ENCODE measurements around the gene EIF2B1.

EIF2B1 gene

GRCh38 chr12:123621619-123622530 is 11.6 kb downstream of the EIF2B1 start:
- DNase-seq (ENCODE audit: low spot score) (no peak), ATAC-seq (ENCODE audit: low read depth) (peak; percentile 61)
- Histone ChIP-seq H3K4me1 (ENCODE audit: insufficient read depth, poor library complexity, severe bottlenecking) (no peaks in the 10 kb centered on the region), H3K4me3 (ENCODE audit: severe bottlenecking) (no peak overlapping the region), H3K9me3 (ENCODE audit: severe bottlenecking) (no peaks in the 10 kb centered on the region), H3K27me3 (ENCODE audit: insufficient read depth, poor library complexity, severe bottlenecking) (no peaks in the 10 kb centered on the region), H3K27ac (ENCODE audit: poor library complexity, severe bottlenecking) (peak overlapping the region; percentile 6), H3K36me3 (ENCODE audit: low read depth) (peaks cover 94% of the 10 kb centered on the region)
- TF ChIP-seq CTCF (IDR thresholded peaks at IDR 0.05; ENCODE audit: poor library complexity, severe bottlenecking): no peak

- Histone ChIP-seq H3K4me3 (ENCODE audit: severe bottlenecking) (no peak overlapping the region), H3K4me1 (ENCODE audit: insufficient read depth, poor library complexity, severe bottlenecking) (no peaks in the 10 kb centered on the region), H3K9me3 (ENCODE audit: severe bottlenecking) (no peaks in the 10 kb centered on the region), H3K27me3 (ENCODE audit: insufficient read depth, poor library complexity, severe bottlenecking) (no peaks in the 10 kb centered on the region), H3K27ac (ENCODE audit: poor library complexity, severe bottlenecking) (no peak overlapping the region), H3K36me3 (ENCODE audit: low read depth) (peaks cover 94% of the 10 kb centered on the region)
- DNase-seq (ENCODE audit: low spot score) (no peak), ATAC-seq (ENCODE audit: low read depth) (no peak)
- no peak for TF ChIP-seq CTCF (IDR thresholded peaks at IDR 0.05; ENCODE audit: poor library complexity, severe bottlenecking)
These were observed 12.4 kb downstream of the EIF2B1 start for GRCh38 chr12:123621101-123621500.

- H3K27ac ChIP-seq (ENCODE audit: poor library complexity, severe bottlenecking): no peak overlapping the region
- no peaks in the 10 kb centered on the region for H3K4me1 ChIP-seq (ENCODE audit: insufficient read depth, poor library complexity, severe bottlenecking)
- peaks cover 95% of the 10 kb centered on the region for H3K36me3 ChIP-seq (ENCODE audit: low read depth)
- no peaks in the 10 kb centered on the region for H3K27me3 ChIP-seq (ENCODE audit: insufficient read depth, poor library complexity, severe bottlenecking)
- no peak for TF ChIP-seq CTCF (IDR thresholded peaks at IDR 0.05; ENCODE audit: poor library complexity, severe bottlenecking)
- DNase-seq (ENCODE audit: low spot score) (no peak), ATAC-seq (ENCODE audit: low read depth) (no peak)
- H3K4me3 ChIP-seq (ENCODE audit: severe bottlenecking): no peak overlapping the region
- no peaks in the 10 kb centered on the region for H3K9me3 ChIP-seq (ENCODE audit: severe bottlenecking)
These were observed 15.9 kb downstream of the EIF2B1 start for GRCh38 chr12:123617580-123617979.

- Histone ChIP-seq H3K9me3 (ENCODE audit: severe bottlenecking) (no peaks in the 10 kb centered on the region), H3K27me3 (ENCODE audit: insufficient read depth, poor library complexity, severe bottlenecking) (no peaks in the 10 kb centered on the region), H3K4me1 (ENCODE audit: insufficient read depth, poor library complexity, severe bottlenecking) (no peaks in the 10 kb centered on the region), H3K4me3 (ENCODE audit: severe bottlenecking) (no peak overlapping the region), H3K27ac (ENCODE audit: poor library complexity, severe bottlenecking) (no peak overlapping the region), H3K36me3 (ENCODE audit: low read depth) (peaks cover 95% of the 10 kb centered on the region)
- DNase-seq (ENCODE audit: low spot score) (no peak), ATAC-seq (ENCODE audit: low read depth) (no peak)
- no peak for TF ChIP-seq CTCF (IDR thresholded peaks at IDR 0.05; ENCODE audit: poor library complexity, severe bottlenecking)
These were observed 16.3 kb downstream of the EIF2B1 start for GRCh38 chr12:123617144-123617543.

- Histone ChIP-seq H3K27ac (ENCODE audit: poor library complexity, severe bottlenecking) (no peak overlapping the region), H3K4me3 (ENCODE audit: severe bottlenecking) (no peak overlapping the region), H3K27me3 (ENCODE audit: insufficient read depth, poor library complexity, severe bottlenecking) (no peaks in the 10 kb centered on the region), H3K4me1 (ENCODE audit: insufficient read depth, poor library complexity, severe bottlenecking) (no peaks in the 10 kb centered on the region), H3K36me3 (ENCODE audit: low read depth) (peaks cover 93% of the 10 kb centered on the region), H3K9me3 (ENCODE audit: severe bottlenecking) (no peaks in the 10 kb centered on the region)
- DNase-seq (ENCODE audit: low spot score) (no peak), ATAC-seq (ENCODE audit: low read depth) (peak; percentile 56)
- no peak for TF ChIP-seq CTCF (IDR thresholded peaks at IDR 0.05; ENCODE audit: poor library complexity, severe bottlenecking)
These were observed 19.0 kb downstream of the EIF2B1 start for GRCh38 chr12:123614531-123614930.
